Chondrocyte (in vitro differentiated cells): ENCODE results near the gene FBXL3. TPM values are rescaled to one million over a fixed set of nuclear protein-coding genes. Genes with fewer than 3 reads are reported as not detected.

Experiments used
- DNase-seq: peaks from one replicate; pipeline ENCODE4 v3.0.0; 2021; ENCODE audit warnings: mixed read lengths, low spot score
- H3K27ac Mint-ChIP-seq: one replicate; pipeline ENCODE4 v1.8.0; 2021; ENCODE audit warnings: mild to moderate bottlenecking, moderate library complexity, mixed read lengths; ENCODE audit not compliant: unreplicated experiment
- H3K27me3 Mint-ChIP-seq: 2 replicates; pipeline ENCODE4 v1.8.0; 2021; ENCODE audit warnings: low read depth, mixed read lengths
- H3K36me3 Mint-ChIP-seq: 2 replicates; pipeline ENCODE4 v1.8.0; 2021; ENCODE audit warnings: low read depth, mixed read lengths
- H3K4me1 Mint-ChIP-seq: 2 replicates; pipeline ENCODE4 v1.8.0; 2021; ENCODE audit warnings: low read depth, mild to moderate bottlenecking, mixed read lengths
- H3K4me3 Mint-ChIP-seq: one replicate; pipeline ENCODE4 v1.8.0; 2021; ENCODE audit warnings: mild to moderate bottlenecking, moderate library complexity, mixed read lengths; ENCODE audit not compliant: unreplicated experiment
- H3K9me3 Mint-ChIP-seq: 2 replicates; pipeline ENCODE4 v1.8.0; 2021; ENCODE audit warnings: low read depth, mixed read lengths
- total RNA-seq: library from RNA; stranded (reverse); gene quantifications from 3 replicates; pipeline ENCODE4 v1.2.1, GENCODE V29; 2021
- TF ChIP-seq, protein P1 (sequence below): fragments of 200-600 bp; sonication (generic); IDR thresholded peaks from 2 replicates; pipeline ENCODE4 v1.5.0; 2021; ENCODE audit warnings: antibody characterized with exemption, mild to moderate bottlenecking, moderate library complexity

FBXL3 gene
- total RNA-seq, 1 donor from 2014 or later = 41.8 TPM

DNA sequence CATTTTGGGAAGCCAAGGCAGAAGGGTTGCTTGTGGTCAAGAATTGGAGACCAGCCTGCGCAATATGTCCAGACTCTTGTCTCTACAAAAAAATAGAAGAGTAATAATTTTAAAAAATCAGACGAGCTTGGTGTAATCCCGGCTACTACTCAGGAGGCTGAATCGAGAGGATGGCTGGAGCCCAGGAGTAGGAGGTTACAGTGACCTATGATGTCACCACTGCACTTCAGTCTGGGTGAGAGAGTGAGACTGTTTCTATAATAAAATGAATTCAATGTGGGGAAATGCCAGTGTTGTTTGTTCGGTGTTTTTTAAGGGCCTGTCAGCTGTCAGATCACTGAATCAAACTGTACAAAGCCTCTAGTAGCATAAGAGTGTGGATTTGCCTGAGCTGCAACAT is 1.2 kb upstream of the FBXL3 start:
- no peak for DNase-seq
- H3K4me1 Mint-ChIP-seq = peaks cover 43% of the 10 kb centered on the region
- TF ChIP-seq, protein P1, sequence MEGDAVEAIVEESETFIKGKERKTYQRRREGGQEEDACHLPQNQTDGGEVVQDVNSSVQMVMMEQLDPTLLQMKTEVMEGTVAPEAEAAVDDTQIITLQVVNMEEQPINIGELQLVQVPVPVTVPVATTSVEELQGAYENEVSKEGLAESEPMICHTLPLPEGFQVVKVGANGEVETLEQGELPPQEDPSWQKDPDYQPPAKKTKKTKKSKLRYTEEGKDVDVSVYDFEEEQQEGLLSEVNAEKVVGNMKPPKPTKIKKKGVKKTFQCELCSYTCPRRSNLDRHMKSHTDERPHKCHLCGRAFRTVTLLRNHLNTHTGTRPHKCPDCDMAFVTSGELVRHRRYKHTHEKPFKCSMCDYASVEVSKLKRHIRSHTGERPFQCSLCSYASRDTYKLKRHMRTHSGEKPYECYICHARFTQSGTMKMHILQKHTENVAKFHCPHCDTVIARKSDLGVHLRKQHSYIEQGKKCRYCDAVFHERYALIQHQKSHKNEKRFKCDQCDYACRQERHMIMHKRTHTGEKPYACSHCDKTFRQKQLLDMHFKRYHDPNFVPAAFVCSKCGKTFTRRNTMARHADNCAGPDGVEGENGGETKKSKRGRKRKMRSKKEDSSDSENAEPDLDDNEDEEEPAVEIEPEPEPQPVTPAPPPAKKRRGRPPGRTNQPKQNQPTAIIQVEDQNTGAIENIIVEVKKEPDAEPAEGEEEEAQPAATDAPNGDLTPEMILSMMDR = no peak
- H3K9me3 Mint-ChIP-seq = no peaks in the 10 kb centered on the region
- peaks cover 1% of the 10 kb centered on the region for H3K36me3 Mint-ChIP-seq
- peak overlapping the region; percentile 92 for H3K4me3 Mint-ChIP-seq
- peak overlapping the region; percentile 98 for H3K27ac Mint-ChIP-seq
- H3K27me3 Mint-ChIP-seq = no peaks in the 10 kb centered on the region

DNA sequence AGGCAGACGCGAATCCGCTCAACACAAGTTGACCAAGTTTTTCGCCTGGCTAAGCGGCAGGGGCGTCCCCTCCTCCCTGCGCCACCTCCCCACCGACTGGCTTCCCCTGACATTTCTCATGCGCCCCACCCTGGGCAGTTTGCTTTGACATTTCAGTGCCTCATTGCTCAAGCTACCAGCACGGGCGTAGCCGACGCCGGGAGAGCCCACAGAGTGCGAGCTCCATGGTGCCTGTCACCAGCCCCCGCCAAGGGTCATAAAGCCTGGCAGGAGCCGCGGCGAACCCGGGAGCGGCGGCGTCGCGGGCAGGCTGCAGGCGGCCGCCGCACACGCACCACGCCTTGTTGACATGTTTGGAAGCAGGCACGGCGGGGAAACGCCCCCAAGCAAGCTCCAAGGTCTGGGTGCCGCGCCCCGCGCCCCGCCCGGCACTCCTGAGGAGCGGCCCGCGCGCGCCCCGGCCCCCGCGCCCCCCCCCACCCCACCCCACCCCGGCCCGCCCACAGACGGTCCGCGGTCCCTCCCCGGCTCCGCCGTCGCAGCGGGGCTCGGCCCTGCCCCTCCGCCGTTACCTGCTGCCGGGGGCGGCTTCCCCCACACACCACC is 601 bp downstream of the FBXL3 start:
- H3K4me1 Mint-ChIP-seq = peaks cover 60% of the 10 kb centered on the region
- peak overlapping the region; percentile 91 for H3K27ac Mint-ChIP-seq
- no peaks in the 10 kb centered on the region for H3K27me3 Mint-ChIP-seq
- H3K9me3 Mint-ChIP-seq = no peaks in the 10 kb centered on the region
- TF ChIP-seq, protein P1 = no peak
- peaks cover 1% of the 10 kb centered on the region for H3K36me3 Mint-ChIP-seq
- DNase-seq = no peak
- H3K4me3 Mint-ChIP-seq = peak overlapping the region; percentile 96

DNA sequence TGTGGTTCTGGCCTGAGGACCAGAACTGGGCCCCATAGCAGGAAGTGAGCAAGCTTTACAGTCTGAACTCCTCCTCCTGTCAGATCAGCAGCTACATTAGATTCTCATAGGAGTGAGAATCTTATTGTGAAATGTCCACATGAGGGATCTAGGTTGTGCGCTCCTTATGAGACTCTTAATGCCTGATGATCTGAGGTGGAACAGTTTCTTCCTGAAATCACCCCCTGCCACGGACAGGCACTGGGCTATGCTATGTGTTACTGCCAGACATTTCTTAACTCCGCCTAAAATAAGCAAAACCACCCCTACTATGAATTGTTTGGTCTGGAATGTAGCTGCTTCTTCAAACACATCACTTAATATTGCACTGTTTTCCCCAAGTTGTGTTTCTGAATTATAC is 4.6 kb downstream of the FBXL3 start:
- H3K27me3 Mint-ChIP-seq = no peaks in the 10 kb centered on the region
- TF ChIP-seq, protein P1 = no peak
- H3K4me3 Mint-ChIP-seq = no peak overlapping the region
- peaks cover 56% of the 10 kb centered on the region for H3K4me1 Mint-ChIP-seq
- no peak for DNase-seq
- peak overlapping the region; percentile 73 for H3K27ac Mint-ChIP-seq
- H3K36me3 Mint-ChIP-seq = peaks cover 1% of the 10 kb centered on the region
- H3K9me3 Mint-ChIP-seq = no peaks in the 10 kb centered on the region

DNA sequence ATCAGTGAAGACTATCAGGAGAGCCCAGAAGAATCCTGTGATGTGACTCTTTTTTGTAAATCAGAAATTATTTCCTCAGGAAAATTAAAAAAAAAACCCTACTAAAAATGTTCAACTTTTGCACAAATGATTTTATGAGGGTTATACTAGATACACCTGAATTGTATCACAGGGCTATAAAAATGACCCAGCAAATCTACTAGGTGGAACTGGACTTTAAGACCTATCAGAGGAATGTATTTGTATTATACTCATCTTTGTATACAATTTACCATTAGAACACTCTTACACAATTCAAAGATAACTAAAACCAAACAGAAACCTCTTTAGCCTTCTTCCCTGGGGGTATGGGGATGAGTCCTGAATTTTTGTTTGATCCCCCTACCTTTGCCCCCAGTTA is 7.2 kb downstream of the FBXL3 start:
- no peak for DNase-seq
- Mint-ChIP-seq H3K36me3 (peaks cover 9% of the 10 kb centered on the region), H3K9me3 (no peaks in the 10 kb centered on the region), H3K27me3 (no peaks in the 10 kb centered on the region), H3K4me1 (peaks cover 46% of the 10 kb centered on the region), H3K4me3 (no peak overlapping the region), H3K27ac (no peak overlapping the region)
- TF ChIP-seq, protein P1 = no peak

DNA sequence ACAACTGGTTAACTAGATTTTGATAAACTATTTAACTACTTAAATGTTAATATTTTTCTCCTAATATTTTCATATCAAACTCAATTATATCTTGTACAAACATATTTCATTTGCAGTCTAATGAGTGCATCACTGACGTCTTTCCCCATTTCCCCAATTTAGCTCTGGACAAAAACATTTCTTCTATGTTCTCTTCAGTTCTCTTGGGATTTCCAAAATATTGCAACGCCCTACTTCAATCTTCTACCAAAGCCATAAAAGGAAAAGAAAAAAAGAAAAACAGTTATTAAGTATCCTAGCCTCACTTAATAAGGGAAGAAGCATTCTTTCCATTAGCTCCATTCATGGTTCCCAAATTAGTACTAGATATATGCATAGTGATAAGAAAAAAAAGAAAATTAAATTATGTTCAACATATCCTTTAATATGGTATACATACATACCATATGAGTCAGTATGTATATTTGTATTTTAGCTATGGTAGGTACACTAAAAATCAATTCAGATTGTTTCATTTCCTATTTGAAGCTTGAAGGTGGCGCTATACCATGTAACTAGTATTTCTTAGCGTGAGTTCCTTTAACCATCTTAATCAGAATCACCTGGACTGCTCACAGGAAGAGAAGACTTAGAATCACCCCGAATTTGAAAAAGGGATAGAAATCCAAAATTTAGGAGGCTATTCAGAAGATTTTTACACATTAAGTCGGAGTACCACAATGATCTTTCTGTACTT is 9.9 kb downstream of the FBXL3 start:
- Mint-ChIP-seq H3K4me3 (no peak overlapping the region), H3K36me3 (peaks cover 21% of the 10 kb centered on the region), H3K27ac (no peak overlapping the region), H3K9me3 (no peaks in the 10 kb centered on the region), H3K4me1 (peaks cover 19% of the 10 kb centered on the region), H3K27me3 (no peaks in the 10 kb centered on the region)
- TF ChIP-seq, protein P1 = peak; percentile 38
- no peak for DNase-seq
